Kidney tubule cell (primary cell): Measurements from ENCODE around the gene F2RL2.

ENCODE experiments used
- DNase-seq: peaks from one replicate; pipeline ENCODE4 v3.0.0-alpha.2; 2018; ENCODE audit warnings: low spot score

F2RL2 gene, protein sequence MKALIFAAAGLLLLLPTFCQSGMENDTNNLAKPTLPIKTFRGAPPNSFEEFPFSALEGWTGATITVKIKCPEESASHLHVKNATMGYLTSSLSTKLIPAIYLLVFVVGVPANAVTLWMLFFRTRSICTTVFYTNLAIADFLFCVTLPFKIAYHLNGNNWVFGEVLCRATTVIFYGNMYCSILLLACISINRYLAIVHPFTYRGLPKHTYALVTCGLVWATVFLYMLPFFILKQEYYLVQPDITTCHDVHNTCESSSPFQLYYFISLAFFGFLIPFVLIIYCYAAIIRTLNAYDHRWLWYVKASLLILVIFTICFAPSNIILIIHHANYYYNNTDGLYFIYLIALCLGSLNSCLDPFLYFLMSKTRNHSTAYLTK

DNA sequence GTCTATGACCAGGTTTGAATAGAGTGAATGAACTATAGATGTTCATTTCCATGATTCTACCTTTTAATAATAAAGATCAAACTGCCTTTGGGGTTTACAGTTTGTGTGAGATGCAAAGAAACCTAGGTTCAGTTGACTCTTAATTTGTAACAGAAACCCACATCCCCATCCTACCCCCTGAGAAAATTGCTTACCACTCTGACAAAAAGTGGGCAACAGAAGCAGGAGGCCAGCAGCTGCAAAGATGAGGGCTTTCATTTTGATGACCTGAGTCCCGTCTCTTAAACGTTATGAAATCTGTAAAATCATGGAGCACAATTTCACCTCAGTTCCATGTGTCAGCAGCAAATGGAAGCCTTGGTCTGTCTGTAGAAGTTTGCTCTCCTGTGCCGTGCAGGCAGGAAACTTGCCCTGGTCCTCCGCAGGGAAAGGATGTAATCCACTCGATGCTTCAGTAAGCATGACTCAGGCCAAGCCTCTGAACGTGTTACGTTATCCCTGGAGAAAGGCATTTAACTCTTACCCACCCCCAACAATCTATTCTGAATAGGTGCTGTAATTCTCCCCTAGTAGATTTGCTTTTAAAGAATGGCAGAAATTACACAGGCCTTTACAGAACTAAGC, at the start of gene F2RL2:
TSS of gene F2RL2 (minus strand) at position 431 of the 624 bp plus-strand sequence. CDS start at position 258, 173 bp downstream.
- peak; percentile 88 for DNase-seq

DNA sequence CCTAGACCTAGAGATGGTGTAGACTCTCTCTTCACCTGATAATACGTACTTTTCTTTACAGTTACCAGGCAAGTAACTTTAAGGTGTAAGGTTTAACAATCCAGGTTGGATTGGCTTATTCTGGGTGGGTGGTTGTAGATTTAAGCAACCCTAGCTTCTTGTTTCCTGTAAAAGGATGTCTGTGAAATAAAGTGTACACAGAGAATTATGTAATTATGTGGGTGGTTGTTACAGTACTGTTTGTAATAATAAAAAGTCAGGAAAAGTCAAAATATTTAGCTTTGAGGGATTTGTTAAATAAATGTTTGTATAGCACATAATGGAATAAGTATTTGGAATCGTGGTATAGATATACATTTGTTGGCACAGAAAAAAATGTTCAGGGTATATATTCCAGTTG, 49.0 kb upstream of the F2RL2 start:
- DNase-seq, result no peak

DNA sequence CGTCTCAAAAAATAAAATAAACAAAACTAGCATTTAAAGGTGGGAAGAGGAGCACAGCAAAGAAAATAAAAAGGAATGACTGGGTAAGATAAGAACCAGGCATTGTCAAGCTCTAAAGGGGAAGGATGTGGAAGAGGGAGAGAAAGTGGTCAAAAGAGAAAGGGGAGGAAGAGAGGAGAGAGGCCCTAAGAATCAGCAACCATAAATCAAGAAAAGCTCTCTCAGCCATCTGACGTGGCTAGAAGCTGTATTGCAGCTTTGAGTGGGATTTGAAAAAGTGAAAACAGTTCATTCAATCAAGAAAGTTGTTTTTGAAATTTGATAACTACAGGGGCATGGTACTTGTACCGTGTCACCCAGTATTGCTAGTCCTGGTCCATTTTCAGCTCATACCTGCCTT, 47.3 kb upstream of the F2RL2 start:
- no peak for DNase-seq

DNA sequence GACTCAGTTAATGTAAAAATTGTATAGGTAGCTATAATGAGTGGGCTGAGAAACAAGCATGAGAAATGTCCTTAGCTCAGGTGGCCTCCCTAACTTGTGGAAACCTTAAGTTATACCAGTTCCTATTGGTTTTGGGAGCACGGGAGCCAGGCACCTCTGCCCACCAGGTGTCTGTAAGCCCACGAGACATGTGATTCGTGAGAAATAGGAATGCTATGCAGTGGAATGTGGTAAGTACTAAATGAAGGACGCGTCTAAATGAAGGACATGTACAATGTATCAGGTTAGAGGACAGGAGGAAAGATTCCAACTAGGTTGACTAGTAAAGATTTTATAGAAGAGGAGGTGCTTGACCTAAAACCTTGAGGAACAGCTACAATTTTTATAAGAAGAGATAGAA, 46.0 kb upstream of the F2RL2 start:
- peak; percentile 54 for DNase-seq

DNA sequence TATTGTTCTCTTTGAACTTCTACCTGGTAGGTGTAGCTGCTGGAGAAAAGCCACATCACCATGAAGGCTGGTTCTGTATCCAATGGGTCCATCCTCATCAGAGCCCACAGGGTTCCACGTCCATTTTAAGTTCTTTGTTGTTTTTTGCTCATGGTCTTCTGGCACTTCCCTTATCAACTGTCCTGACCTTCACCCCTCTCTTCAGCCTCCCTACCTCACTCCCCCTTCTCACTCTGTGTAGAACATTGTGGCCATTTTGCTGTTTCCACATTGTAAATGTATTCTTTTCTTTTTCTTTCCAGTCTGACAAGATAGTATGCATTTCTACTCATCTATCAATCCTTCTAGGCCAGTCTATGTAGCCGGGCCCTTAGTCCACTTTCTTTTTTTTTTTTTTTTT, 44.3 kb upstream of the F2RL2 start:
- DNase-seq, result no peak

DNA sequence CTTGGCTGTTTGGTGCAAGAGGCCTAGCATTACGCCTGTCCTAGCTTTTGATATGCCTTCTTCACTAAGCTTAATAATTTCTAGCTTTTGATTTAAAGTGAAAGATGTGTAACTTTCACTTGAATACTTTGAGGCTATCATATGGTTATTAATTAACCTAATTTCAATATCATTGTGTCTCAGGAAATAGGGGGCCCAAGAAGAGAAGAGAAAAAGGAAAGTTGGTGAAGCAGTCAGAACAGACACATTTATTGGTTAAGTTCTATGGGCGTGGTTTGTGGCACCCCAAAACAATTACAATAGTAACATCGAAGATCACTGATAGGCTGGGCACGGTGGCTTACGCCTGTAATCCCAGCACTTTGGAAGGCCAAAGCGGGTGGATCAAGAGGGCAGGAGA, 40.9 kb upstream of the F2RL2 start:
- DNase-seq, result peak; percentile 12

DNA sequence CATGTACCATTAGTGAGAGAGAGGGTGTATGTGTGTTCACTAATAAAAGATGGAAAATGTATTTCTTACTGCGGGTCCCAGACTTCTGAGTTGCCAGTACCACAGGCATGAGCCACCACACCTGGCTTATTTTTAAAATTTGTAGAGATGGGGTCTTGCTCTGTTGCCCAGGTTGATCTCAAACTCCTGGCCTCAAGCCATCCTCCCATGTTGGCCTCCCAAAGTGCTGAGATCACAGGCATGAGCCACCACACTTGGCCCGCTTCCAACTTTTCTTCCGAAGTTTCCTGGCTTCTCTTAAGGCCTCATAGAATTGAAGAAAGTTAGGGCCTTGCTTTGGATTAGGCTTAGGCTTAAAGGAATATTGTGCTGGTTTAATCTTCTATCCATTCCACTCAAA, 40.4 kb upstream of the F2RL2 start:
- DNase-seq, result peak; percentile 69

DNA sequence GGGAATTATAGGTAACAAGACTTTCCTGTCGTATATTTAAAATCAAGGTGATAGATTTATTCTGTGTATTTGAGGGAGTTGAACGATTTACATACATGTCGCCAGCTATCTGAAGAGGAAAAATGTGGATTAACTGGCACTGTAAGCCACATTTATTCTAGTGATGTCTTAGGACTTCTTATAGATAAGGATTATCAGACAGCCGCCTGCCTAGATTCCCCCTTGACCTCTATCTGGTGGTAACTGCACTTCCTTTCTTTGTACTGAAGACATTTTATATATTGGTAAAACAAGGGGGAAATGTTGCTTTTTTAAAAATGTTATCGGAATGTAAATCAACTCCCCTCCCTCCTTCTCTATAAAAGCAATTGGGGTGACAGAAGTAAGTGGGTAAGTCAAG, 39.3 kb upstream of the F2RL2 start:
- DNase-seq, result no peak

DNA sequence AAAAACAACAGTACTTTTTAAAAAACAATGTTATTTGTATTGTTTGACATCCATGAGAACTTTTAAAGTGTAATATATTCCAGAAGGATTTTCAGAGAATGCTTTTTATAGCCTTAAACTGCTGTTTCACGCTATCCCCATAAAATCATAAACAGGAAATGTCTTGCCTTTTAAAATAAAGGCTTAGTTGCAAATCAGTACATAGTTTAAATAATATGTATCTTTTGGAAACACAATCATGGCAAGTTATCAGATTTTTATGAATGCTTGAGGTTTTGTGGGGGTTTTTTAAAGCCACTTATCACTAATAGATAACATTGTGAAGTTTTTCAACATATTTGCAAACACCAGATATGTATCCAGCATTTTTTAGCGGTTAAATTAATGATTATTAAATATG, 37.2 kb upstream of the F2RL2 start:
- DNase-seq, result no peak

DNA sequence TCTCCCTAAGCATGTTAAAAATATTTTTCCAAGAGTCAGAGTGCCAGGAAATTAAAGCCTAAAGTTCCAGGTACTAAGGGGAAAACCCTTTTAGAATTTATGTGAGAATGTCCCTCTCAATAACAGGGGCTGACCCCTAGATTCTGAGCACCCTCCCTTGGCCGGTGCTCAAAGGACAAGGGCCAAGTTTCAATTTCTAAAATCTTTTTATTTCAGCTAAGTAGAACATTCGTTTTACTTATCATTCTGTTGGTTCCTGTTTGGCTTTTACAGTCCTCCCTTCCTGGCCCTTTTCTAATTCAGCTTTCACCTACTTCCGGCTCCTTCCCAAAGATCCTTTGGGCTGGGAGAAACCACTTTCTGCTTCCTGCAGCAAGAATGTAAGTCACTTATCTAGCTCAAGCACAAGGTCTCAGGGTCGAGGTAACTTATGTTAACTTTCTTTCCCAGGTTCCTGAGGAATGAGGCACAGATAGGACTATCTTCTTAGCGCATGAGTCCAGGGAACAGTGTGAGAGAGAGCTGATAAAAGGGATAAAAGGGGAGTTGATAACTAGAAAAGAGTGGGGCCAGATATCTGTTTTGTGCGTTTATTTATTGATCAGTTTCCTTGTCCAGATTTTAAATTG, 34.6 kb upstream of the F2RL2 start:
- no peak for DNase-seq

DNA sequence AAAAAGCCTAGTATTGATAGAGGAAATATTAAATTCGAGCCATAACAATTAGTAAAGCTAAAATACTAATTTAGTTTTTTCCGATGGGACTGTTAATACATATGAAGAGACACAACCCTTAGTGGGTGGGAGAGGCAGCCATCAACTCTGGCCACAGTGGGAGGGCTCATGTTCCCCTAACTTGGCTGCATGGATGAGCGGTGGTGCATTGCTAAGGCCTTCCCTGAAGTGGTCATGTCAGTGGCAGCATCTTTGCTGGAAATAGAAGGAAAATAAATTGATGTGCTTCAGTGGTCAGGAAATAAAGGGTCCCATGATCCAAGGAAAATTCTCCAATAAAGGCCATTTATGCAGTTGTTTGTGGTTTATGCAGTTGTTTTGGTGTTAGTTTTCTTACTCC, 33.9 kb upstream of the F2RL2 start:
- peak; percentile 60 for DNase-seq

DNA sequence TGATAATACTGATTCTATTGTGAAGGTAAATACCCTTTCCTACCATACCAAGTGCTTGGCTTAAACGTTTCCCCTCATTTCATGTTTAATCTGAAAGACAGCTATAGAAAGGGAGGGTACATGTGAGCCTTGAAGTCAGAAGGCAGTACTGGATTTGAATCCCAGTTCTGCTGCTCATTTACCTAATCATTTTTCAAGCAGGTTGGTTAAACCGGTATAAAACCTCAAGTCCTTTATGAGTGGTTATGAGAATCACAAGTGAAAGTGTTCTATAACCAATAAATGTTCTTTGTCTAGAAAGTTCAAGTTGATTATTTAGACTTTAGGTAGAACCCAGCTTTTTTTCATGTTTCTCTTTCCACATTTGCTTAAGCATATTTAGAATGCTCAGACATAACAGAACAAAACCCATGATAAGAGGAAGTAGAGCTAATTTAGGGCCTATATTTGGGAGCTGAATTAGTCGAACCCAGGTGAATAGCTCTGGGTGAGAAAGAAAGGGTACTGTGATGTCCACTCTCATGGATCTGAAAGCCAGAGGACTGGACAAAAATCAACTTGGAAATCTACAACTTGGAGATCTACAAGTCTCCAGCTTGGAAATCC, 29.7 kb upstream of the F2RL2 start:
- no peak for DNase-seq

DNA sequence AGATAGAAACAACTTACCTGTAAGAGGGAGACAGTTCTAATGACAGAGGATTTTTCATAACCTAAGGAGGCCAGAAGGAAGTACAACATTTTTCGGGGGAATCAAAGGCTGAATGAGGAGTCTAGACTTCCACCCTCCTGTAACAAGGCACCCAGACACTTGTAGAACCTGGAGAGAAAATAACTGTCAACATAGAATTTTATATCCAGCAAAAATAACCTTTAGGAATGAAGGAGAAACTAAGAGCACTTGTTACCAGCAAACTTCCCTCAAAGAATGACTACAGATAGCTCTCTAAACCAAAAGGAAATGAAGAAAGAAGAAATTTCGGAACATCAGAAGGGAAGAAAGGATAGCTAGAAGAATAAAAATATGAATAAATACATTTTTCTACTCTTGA, 25.9 kb upstream of the F2RL2 start:
- no peak for DNase-seq

DNA sequence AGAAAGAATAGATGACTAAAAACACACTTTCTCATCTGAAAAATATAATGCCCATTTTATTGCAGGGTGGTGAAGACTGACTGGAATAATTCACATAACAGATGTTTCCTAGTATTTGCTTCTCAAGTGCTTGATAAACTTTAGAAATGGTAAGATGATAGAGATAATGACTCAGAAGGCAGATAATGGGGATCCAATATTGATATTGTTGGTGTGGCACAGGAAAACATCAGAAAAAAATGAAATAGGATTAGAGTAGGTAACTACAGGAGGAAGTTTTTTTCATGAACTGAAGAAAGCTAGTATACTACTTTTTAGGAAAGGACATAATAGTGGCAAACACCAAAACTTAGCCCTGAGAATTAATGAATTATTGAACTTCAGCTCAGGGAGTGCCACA, 20.2 kb upstream of the F2RL2 start:
- DNase-seq, result no peak

DNA sequence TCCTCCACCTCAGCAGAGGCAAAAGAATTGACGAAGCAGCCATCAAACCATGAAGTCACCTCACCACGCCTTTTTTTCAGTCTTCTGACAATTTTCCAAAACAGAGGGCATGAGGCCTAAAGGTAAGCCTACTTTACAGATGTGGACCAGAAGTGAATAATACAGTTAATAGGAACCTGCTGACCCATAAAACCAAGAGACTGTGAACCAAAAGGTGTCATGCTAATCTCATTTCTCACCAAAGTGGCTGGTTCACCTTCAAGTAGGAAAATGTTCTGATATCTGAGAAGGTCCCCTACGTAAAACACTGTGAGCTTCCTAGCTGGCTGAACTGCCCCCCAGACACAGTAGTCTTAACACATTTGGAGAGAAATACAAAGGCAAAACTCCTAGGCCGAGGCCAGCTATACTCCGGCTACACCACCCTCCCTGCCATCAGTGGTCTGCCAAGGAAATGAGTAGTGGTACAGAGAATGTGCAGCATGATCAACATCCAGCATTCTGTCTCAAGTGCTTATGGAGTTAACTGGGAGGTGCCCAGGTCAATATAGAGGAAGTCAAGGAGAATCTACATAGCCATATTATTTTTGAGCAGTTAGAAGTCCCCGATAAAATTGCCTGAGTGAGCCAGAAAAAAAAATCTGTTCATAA, 19.3 kb upstream of the F2RL2 start:
- peak; percentile 13 for DNase-seq

DNA sequence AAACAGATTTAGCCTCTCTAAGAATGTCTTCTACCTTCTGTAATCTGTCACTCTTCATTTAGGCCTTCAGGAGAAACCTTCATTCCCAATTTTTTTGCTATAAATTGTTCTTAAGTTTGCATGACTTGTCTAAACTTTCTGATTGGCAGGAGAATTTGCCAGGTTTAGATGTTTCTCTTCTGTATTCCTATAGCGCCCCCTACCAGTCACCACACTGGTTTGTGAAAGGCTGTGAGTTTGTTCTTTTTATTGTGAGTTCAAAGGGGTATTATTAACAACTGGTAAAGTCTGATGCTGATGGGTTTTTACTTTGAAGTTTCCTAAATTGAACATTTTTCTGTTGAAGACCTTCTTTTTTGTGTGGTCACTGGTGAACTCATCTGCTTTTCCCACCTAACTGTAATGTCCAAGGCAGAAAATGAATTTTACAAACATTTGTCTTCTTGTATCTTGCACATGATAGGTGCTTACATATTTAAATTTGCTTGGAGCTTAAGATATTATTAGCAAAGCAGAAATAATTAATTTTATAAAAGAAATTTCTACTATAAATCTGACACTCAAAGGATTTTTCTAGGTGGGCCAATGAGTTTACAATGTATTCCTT, 18.4 kb upstream of the F2RL2 start:
- peak; percentile 70 for DNase-seq

DNA sequence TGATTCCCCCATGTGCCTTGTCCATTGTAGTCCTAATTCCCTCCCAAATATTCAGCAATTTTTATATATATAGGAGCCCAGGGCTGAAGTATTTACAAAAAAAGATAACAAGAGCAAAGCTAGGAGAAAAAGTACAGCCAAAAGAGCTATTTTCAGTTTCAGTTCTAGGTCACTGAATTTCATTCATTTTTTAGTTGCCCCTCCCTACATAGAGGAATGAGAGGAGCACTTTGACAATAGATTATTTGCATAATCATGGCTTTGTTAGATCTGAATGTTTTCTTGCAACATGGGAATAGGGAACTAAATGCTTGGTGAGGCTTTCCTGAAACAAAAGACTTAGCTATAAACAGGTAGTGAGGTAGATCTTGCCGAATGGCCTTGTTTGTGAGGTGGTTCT, 15.3 kb upstream of the F2RL2 start:
- no peak for DNase-seq

DNA sequence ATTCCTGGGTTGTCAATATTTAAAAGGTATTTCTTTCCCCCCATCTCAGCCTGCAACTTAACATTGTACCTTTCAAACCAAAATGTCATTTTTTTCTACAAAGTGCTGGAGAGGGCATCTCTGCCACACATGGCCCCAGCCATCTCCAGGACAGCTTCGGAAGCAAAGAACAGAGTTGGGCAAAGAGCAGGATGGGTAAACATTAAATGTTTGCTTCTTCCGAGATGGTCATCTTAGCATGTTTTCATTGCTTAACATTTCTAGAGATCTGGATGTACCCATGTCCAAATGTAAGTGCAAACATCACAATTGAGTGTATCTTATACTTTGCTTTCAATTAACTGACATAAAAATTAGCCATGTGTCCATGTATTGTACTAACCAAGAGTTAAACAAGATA, 14.3 kb upstream of the F2RL2 start:
- DNase-seq, result no peak

DNA sequence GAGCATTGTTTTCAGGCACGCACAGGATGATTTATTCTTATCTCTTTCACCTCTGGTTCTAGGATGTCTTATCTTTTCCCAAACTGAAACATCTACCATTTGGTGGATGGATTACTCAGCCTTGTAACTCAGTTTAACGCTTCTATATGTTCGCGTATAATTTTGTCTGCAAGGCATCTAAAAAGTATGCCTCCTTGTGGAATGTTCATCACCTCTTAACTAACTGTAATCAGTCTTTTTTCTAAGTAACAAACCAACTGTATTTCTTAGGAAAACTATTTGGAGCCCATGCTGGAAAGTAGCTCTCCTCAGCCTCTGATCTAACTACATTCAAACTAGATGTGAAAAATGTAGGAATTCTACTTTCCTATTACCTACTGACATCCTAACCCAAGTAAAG, 11.5 kb upstream of the F2RL2 start:
- no peak for DNase-seq

DNA sequence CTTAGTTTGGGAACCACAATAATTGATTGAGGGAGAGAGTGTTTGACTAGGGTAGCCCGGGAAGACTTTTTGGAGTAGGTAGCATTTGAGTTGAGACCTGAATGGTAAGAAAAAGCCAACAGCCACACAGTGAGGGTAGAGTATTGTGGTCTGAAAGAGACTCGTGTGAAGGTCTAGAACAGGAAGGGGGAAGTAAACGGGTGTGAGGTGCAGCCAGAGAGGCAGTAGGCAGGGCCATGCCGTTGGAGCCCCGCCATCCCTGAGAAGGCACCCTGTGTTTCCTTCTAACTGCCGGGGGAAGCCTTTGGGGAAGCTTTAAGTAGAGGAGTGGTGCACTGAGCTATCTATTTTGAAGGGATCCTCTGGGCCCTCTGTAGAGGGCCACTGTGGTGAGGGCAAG, 3.5 kb upstream of the F2RL2 start:
- no peak for DNase-seq

DNA sequence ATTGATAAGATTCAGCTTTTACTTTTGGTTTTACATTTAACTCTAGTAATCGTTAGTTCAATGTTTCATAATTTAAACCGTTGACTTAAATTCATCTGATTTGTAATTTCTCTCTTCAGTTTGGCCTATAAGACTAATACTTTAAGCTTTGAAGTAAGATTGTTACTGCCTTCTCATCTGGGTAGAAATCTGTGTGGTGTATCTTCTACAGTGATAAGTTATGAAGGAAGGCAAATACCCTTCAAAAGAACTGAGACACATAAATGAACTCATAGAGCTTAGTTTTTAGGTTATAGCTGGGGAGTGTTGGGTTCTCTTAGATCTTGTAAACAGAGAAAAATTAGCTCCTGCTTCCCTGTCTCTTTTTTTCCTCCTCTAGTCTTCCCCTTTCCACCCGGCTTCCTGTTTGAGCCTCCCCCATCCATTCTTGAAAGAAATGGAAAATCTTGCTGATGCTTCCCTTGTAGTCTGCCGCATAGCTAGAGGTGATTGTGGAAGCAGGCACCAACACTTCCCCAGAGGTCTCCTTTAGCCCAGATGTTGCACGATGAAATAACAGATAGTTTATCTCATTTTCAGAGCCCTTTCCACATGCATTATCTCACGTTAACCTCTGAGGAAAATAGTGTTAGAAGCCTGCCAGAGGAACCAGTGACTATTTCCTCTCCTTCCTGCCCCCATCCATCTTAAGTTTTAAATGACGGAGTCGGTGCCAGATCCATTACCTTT, 2.0 kb upstream of the F2RL2 start:
- DNase-seq, result no peak
